ENCODE data around the gene KCNAB1.

DNA sequence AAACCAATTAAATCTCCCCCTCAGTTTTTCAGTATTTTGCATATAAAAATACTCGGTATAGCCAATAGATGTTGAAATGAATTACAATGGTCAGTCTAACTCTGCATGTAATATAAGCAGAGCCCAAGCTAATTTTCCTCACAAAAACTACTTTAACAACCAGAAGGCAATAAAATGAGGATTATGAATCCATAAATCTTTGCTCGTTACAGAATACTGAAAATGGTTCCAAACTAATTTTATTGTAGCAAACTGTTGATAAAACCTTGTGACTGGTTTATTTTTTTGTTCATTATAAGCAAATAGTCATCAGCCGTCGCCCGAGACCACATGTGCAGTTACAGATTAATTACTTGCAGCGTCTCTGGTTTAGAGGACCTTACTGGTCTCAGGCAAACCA is 251.3 kb downstream of the KCNAB1 start:
- no peak for TF ChIP-seq POLR2A (IDR thresholded peaks at IDR 0.05)
- TF ChIP-seq, protein P1, sequence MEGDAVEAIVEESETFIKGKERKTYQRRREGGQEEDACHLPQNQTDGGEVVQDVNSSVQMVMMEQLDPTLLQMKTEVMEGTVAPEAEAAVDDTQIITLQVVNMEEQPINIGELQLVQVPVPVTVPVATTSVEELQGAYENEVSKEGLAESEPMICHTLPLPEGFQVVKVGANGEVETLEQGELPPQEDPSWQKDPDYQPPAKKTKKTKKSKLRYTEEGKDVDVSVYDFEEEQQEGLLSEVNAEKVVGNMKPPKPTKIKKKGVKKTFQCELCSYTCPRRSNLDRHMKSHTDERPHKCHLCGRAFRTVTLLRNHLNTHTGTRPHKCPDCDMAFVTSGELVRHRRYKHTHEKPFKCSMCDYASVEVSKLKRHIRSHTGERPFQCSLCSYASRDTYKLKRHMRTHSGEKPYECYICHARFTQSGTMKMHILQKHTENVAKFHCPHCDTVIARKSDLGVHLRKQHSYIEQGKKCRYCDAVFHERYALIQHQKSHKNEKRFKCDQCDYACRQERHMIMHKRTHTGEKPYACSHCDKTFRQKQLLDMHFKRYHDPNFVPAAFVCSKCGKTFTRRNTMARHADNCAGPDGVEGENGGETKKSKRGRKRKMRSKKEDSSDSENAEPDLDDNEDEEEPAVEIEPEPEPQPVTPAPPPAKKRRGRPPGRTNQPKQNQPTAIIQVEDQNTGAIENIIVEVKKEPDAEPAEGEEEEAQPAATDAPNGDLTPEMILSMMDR (IDR thresholded peaks at IDR 0.05): no peak

All from lower leg skin (tissue), 3 donors.